Stomach (tissue), 19 donors: ENCODE measurements around the gene KRTAP10-2. TPM values are rescaled to one million over a fixed set of nuclear protein-coding genes. Genes with fewer than 3 reads are reported as not detected.
"Not testable (repeated sequence)": the region's sequence is repeated elsewhere in the genome, so short reads cannot be mapped to it uniquely, and the experiment has no call there.

Experiments
- DNase-seq, 2 donors: peaks; one replicate each; pipeline versions ENCODE4 v3.0.0 to v3.0.0-alpha.2; 2013 to 2019
- H3K27ac ChIP-seq, 5 donors: fragments of 200-600 bp in 4 of 5; sonication (generic) in 4 of 5; one replicate each; pipeline ENCODE4 v1.5.1; 2013 to 2019; ENCODE audit warnings: mild to moderate bottlenecking in 1 of 5, moderate library complexity in 1 of 5
- H3K27me3 ChIP-seq, 3 donors: fragments of 200-600 bp; sonication (generic); one replicate each; pipeline ENCODE4 v1.5.1; 2017 to 2019; ENCODE audit warnings: mixed run types in 1 of 3
- H3K36me3 ChIP-seq, 4 donors: fragments of 200-600 bp; sonication (generic); 1 replicate in 3 of 4; 2 replicates in 1 of 4; pipeline ENCODE4 v1.5.1; 2016 to 2019
- H3K4me1 ChIP-seq, 4 donors: fragments of 200-600 bp; sonication (generic); one replicate each; pipeline ENCODE4 v1.5.1; 2016 to 2019
- H3K4me3 ChIP-seq, 4 donors: fragments of 200-600 bp; sonication (generic) in 3 of 4; one replicate each; pipeline ENCODE4 v1.5.1; 2016 to 2019; ENCODE audit warnings: mild to moderate bottlenecking in 1 of 4
- H3K9me3 ChIP-seq, 4 donors: fragments of 200-600 bp; sonication (generic); one replicate each; pipeline ENCODE4 v1.5.1; 2016 to 2019
- EP300 ChIP-seq: sonication (generic); formaldehyde crosslinking; IDR thresholded peaks from one replicate; pipeline ENCODE4 v1.6.1; 2017; ENCODE audit warnings: antibody characterized with exemption
- POLR2A ChIP-seq, 4 donors: fragments of 450-650 bp; IDR thresholded peaks; one replicate each; pipeline ENCODE4 v1.6.1; 2016; ENCODE audit warnings: antibody characterized with exemption in 4 of 4, control low read depth in 2 of 4, mild to moderate bottlenecking in 1 of 4, moderate library complexity in 1 of 4
- POLR2AphosphoS5 ChIP-seq, 3 donors: sonication (generic); formaldehyde crosslinking; IDR thresholded peaks; one replicate each; pipeline ENCODE4 v1.6.1; 2016; ENCODE audit warnings: antibody characterized with exemption in 3 of 3
- WGBS, 5 donors: extraction: QIAGEN DNeasy Blood & Tissue Kit in 3 of 5; methylation state at CpG; one replicate each; pipeline versions ENCODE4 v1.1.5 to v1.1.7; 2013 to 2018; 5-methylcytosine and 5-hydroxymethylcytosine counted together
- intact Hi-C: fragments of 100-400 bp; cut with DNase I; formaldehyde crosslinking; loops from one replicate; pipeline ENCODE4 v1.15.1; 2023; ENCODE audit warnings: low total_unique reads
- long read RNA-seq, 10 donors: transcript quantifications; one replicate each; lab custom pipeline, GENCODE V29; 2026
- polyA plus RNA-seq, 3 donors: library from polyadenylated mRNA; stranded (reverse); fragments of 200-250 nt; gene quantifications; one replicate each; pipeline ENCODE4 v1.2.3, GENCODE V29; 2013
- total RNA-seq, 5 donors: library from RNA; depleted of rRNA; stranded (reverse); fragments of >200 nt; gene quantifications; one replicate each; pipeline versions ENCODE4 v1.1.0 to v1.2.3, GENCODE V29; 2014 to 2016
- TF ChIP-seq, protein P1 (sequence below), 7 experiments: fragments of 450-650 bp in 4 of 7; fragments of 200-600 bp in 3 of 7; sonication (generic) in 3 of 7; IDR thresholded peaks; one replicate each; pipeline ENCODE4 v1.5.1; 2016 to 2019; ENCODE audit warnings: antibody characterized with exemption in 7 of 7, control low read depth in 2 of 7, mild to moderate bottlenecking in 1 of 7
- donor health status: healthy with polysubstance abuse.
- donor health status: Bipolar disorder and iron deficiency.
- donor health status: healthy.

KRTAP10-2 gene
- not detected for total RNA-seq
- not detected for polyA plus RNA-seq
- long read RNA-seq, donor 1, result 0 reads
- long read RNA-seq, donor 2, result 0 reads
- long read RNA-seq, donor 3, result 0 reads
- long read RNA-seq, donor 4, result 0 reads
- long read RNA-seq, donor 5, result 0 reads
- long read RNA-seq, donor 6, result 0 reads
- long read RNA-seq, donor 7, result 0 reads
- long read RNA-seq, donor 8, result 0 reads
- long read RNA-seq, donor 9, result 0 reads
- long read RNA-seq, donor 10, result 0 reads

- no peak for TF ChIP-seq POLR2AphosphoS5 (IDR thresholded peaks at IDR 0.05)
- no peak for TF ChIP-seq POLR2A (IDR thresholded peaks at IDR 0.05)
- TF ChIP-seq EP300, result no peak
- TF ChIP-seq, protein P1, sequence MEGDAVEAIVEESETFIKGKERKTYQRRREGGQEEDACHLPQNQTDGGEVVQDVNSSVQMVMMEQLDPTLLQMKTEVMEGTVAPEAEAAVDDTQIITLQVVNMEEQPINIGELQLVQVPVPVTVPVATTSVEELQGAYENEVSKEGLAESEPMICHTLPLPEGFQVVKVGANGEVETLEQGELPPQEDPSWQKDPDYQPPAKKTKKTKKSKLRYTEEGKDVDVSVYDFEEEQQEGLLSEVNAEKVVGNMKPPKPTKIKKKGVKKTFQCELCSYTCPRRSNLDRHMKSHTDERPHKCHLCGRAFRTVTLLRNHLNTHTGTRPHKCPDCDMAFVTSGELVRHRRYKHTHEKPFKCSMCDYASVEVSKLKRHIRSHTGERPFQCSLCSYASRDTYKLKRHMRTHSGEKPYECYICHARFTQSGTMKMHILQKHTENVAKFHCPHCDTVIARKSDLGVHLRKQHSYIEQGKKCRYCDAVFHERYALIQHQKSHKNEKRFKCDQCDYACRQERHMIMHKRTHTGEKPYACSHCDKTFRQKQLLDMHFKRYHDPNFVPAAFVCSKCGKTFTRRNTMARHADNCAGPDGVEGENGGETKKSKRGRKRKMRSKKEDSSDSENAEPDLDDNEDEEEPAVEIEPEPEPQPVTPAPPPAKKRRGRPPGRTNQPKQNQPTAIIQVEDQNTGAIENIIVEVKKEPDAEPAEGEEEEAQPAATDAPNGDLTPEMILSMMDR (IDR thresholded peaks at IDR 0.05), result no peak
- DNase-seq, result peak in 1 of 2 donors; percentile 21
- intact Hi-C loops, result no loop called here
- Histone ChIP-seq H3K4me3 (no peak within 1 kb of the TSS), H3K36me3 (no peaks in the 10 kb centered on the region), H3K27ac (no peak within 1 kb of the TSS), H3K4me1 (peaks cover 0 to 9% (median 9%) of the 10 kb centered on the region in 4 donors), H3K27me3 (peaks cover 0 to 60% (median 10%) of the 10 kb centered on the region in 3 donors), H3K9me3 (peaks cover 0 to 10% (median 2%) of the 10 kb centered on the region in 4 donors)
- WGBS, 5 donors, result 42 to 67% (median 45%) methylated on average over 15 to 17 of the region's 17 CpGs
Measured at GRCh38 chr21:44551340-44551961, at the start of gene KRTAP10-2. Gene KRTAP10-2, minus strand, starts transcription at chr21:44551505. Its CDS starts 47 bp downstream, at chr21:44551458.

- H3K4me3 ChIP-seq, H3K4me1 ChIP-seq, H3K27ac ChIP-seq, intact Hi-C loops, H3K36me3 ChIP-seq, DNase-seq: not testable (repeated sequence)
- H3K27me3 ChIP-seq, result peaks cover 0 to 55% (median 13%) of the 10 kb centered on the region in 3 donors
- peaks cover 0 to 27% (median 1%) of the 10 kb centered on the region in 4 donors for H3K9me3 ChIP-seq
- 51 to 78% (median 69%) methylated on average over 3 to 10 of the region's 10 CpGs for WGBS, 5 donors
Measured at GRCh38 chr21:44601091-44601490, 49.8 kb upstream of the KRTAP10-2 start.

- H3K27me3 ChIP-seq, result peaks cover 0 to 57% (median 13%) of the 10 kb centered on the region in 3 donors
- 53 to 73% (median 62%) methylated on average over 15 to 23 of the region's 23 CpGs for WGBS, 5 donors
Measured at GRCh38 chr21:44600118-44600978, 49.0 kb upstream of the KRTAP10-2 start, which contains the start of gene KRTAP10-7. Gene KRTAP10-7, plus strand, starts transcription at chr21:44600597. Its CDS starts 25 bp downstream, at chr21:44600622.

DNA sequence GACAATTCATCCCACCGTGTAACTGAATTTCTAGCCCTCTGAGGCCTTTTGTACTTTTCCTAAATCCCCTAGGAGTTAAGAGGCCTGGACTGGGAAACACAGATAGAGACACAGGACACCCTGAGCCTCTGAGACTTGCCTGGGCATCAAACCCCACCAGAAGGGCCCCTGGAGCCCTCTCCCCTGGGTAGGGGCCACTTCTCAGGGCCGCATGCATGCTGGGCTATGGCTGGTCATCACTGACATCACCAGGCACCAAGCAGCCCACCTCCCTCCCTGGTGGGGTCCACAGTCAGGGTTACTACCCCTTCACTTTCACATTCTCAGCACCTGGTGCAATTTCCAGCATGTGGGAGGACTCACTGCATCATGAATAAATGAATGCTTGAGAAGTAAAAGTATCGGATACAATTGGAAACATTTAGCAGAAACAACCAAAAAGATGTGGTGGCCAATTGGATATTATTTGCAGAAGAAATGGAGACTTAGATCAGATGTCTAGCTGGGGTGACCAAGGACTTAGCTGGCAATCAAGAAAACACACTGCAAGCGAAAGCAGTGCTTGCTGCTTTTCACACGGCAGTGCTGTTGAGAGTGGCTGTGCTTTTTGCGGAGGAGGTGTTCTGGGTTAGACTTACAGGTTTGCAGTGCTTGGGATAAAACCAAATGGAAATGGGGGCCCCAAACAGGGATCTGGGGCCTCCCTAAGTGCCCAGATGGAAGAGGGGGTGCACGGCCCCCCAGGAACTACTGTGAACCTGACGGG lies 48.1 kb upstream of the KRTAP10-2 start:
- DNase-seq, result no peak
- Histone ChIP-seq H3K27me3 (peaks cover 0 to 57% (median 10%) of the 10 kb centered on the region in 3 donors), H3K4me1 (no peaks in the 10 kb centered on the region), H3K4me3 (no peak overlapping the region), H3K27ac (no peak overlapping the region), H3K9me3 (peaks cover 0 to 25% (median 1%) of the 10 kb centered on the region in 4 donors), H3K36me3 (no peaks in the 10 kb centered on the region)
- intact Hi-C loops, result no loop called here
- TF ChIP-seq POLR2AphosphoS5 (IDR thresholded peaks at IDR 0.05) (no peak), EP300 (no peak), POLR2A (IDR thresholded peaks at IDR 0.05) (no peak)
- TF ChIP-seq, protein P1 (IDR thresholded peaks at IDR 0.05), result no peak
- WGBS, 5 donors, result 80 to 86% (median 83%) methylated on average over 8 of the region's 8 CpGs

More at GRCh38 chr21:44600118-44600978, 49.0 kb upstream of the KRTAP10-2 start, which contains the start of gene KRTAP10-7:
- H3K4me1 ChIP-seq, intact Hi-C loops, H3K4me3 ChIP-seq, DNase-seq, H3K27ac ChIP-seq, H3K36me3 ChIP-seq: not testable (repeated sequence)
- peaks cover 0 to 27% (median 1%) of the 10 kb centered on the region in 4 donors for H3K9me3 ChIP-seq
